HepG2 (cell line): ENCODE measurements around the gene IMPDH1. TPM values are rescaled to one million over a fixed set of nuclear protein-coding genes. Genes with fewer than 3 reads are reported as not detected.
A peak's percentile ranks its signal among the peaks of the same experiment; 100 is the strongest.

Source experiments
- ATAC-seq: fragments of 200-7000 bp; cut with Tn5 transposase; 3 replicates; pipeline ENCODE4 v1.9.1; 2020; ENCODE audit warnings: mild to moderate bottlenecking, moderate library complexity
- BruUV-seq: library from RNA; stranded (reverse); fragments of 400-500 nt; replicated peaks from 2 replicates; lab custom pipeline; 2021; lab: Mats Ljungman, UMichigan
- CTCF ChIA-PET: fragments of 300-600 bp; formaldehyde crosslinking; extraction: SDS; loops from one replicate; lab custom pipeline; 2021; ENCODE audit warnings: low total read pairs, inconsistent platforms, low intra/inter-chr PET ratio; lab: Yijun Ruan, JAX
- POLR2A ChIA-PET: fragments of 350-600 bp; sonication (Branson Sonifier 250); formaldehyde crosslinking; loops from one replicate; lab custom pipeline; 2020; ENCODE audit warnings: antibody characterized with exemption, inconsistent platforms; lab: Yijun Ruan, JAX
- DNase-seq: peaks from one replicate; pipeline ENCODE4 v3.0.0-alpha.2; 2015; ENCODE audit warnings: low spot score
- FAIRE-seq: peaks from 3 replicates; lab custom pipeline; 2011; peaks lifted over from hg19 to GRCh38; lab: Jason Lieb, UNC
- H2AFZ ChIP-seq: one replicate; pipeline ENCODE4 v1.6.1; 2011; ENCODE audit warnings: low read length, inconsistent platforms
- H3K27ac ChIP-seq: fragments of 300-600 bp; 3 replicates; pipeline ENCODE4 v1.8.0; 2011; ENCODE audit warnings: mixed run types, mild to moderate bottlenecking, mixed read lengths, low read length, inconsistent platforms; ENCODE audit not compliant: insufficient read depth; ENCODE audit errors: extremely low read length
- H3K27me3 ChIP-seq, 2 experiments: fragments of 200-600 bp in 1 of 2; 2 replicates in 1 of 2; 3 replicates in 1 of 2; pipeline versions ENCODE4 v1.6.0 to v1.8.0; 2011; ENCODE audit warnings: low read length in 2 of 2, mild to moderate bottlenecking in 2 of 2, moderate library complexity in 2 of 2, inconsistent platforms in 1 of 2; ENCODE audit not compliant: insufficient read depth in 2 of 2, control insufficient read depth in 1 of 2
- H3K36me3 ChIP-seq, 2 experiments: fragments of 200-600 bp in 1 of 2; replicated peaks in 1 of 2; 2 replicates in 1 of 2; 3 replicates in 1 of 2; pipeline versions ENCODE4 v1.5.1 to v1.8.0; 2011; ENCODE audit warnings: low read length in 2 of 2, inconsistent platforms in 1 of 2; ENCODE audit not compliant: insufficient read depth in 2 of 2, control insufficient read depth in 1 of 2
- H3K4me1 ChIP-seq: 2 replicates; pipeline ENCODE4 v1.5.1; 2012; ENCODE audit warnings: low read length, inconsistent platforms; ENCODE audit not compliant: insufficient read depth
- H3K4me2 ChIP-seq: 2 replicates; pipeline ENCODE4 v1.6.0; 2011; ENCODE audit warnings: low read depth, low read length, inconsistent platforms
- H3K4me3 ChIP-seq, 3 experiments: fragments of 200-600 bp in 1 of 3; sonication (generic), shearing (Covaris generic) in 1 of 3; replicated peaks in 1 of 3; 2 replicates each; pipeline ENCODE4 v1.5.1; 2011 to 2016; ENCODE audit warnings: low read length in 3 of 3, inconsistent platforms in 2 of 3, low read depth in 2 of 3, mild to moderate bottlenecking in 2 of 3, control low read depth in 1 of 3, mixed read lengths in 1 of 3; ENCODE audit not compliant: insufficient read depth in 1 of 3
- H3K79me2 ChIP-seq: one replicate; pipeline ENCODE4 v1.6.1; 2011; ENCODE audit warnings: low read length, inconsistent platforms; ENCODE audit not compliant: insufficient read depth
- H3K9ac ChIP-seq: 2 replicates; pipeline ENCODE4 v1.6.0; 2011; ENCODE audit warnings: mild to moderate bottlenecking, low read depth, low read length, inconsistent platforms; ENCODE audit not compliant: insufficient read depth
- H3K9me3 ChIP-seq: 2 replicates; pipeline ENCODE4 v1.5.1; 2012; ENCODE audit warnings: mild to moderate bottlenecking, low read length
- H4K20me1 ChIP-seq: 2 replicates; pipeline ENCODE4 v1.6.0; 2011; ENCODE audit warnings: inconsistent platforms, mild to moderate bottlenecking, low read length, moderate library complexity; ENCODE audit not compliant: insufficient read depth
- CEBPB ChIP-seq: IDR thresholded peaks from 2 replicates; pipeline ENCODE4 v1.6.1; 2011; ENCODE audit warnings: low read depth, low read length, improper control_type of control experiment, borderline replicate concordance
- DBP ChIP-seq: sonication (generic); formaldehyde crosslinking; IDR thresholded peaks from 2 replicates; pipeline ENCODE4 v1.4.0; 2020; ENCODE audit warnings: missing genetic modification reagents; ENCODE audit errors: not compliant biosample characterization
- HIC2 ChIP-seq: sonication (generic); formaldehyde crosslinking; IDR thresholded peaks from 2 replicates; pipeline ENCODE4 v1.9.0; 2022; ENCODE audit warnings: low read depth, missing genetic modification reagents
- HNF4A ChIP-seq: sonication (generic); formaldehyde crosslinking; IDR thresholded peaks from 2 replicates; pipeline ENCODE4 v1.4.0; 2020; ENCODE audit warnings: missing genetic modification reagents
- KAT8 ChIP-seq: IDR thresholded peaks from 2 replicates; pipeline ENCODE4 v1.6.1; 2016; ENCODE audit warnings: missing genetic modification reagents, missing compliant biosample characterization
- KLF15 ChIP-seq: sonication (generic); formaldehyde crosslinking; IDR thresholded peaks from 2 replicates; pipeline ENCODE4 v1.8.1; 2023; ENCODE audit warnings: borderline replicate concordance, mild to moderate bottlenecking, inconsistent platforms, missing genetic modification reagents, mixed read lengths
- NFATC3 ChIP-seq: sonication (generic); formaldehyde crosslinking; IDR thresholded peaks from 2 replicates; pipeline ENCODE4 v1.5.1; 2020; ENCODE audit warnings: mild to moderate bottlenecking, missing genetic modification reagents
- THRA ChIP-seq: sonication (generic); formaldehyde crosslinking; IDR thresholded peaks from 2 replicates; pipeline ENCODE4 v1.4.0; 2020; ENCODE audit warnings: missing genetic modification reagents, borderline replicate concordance
- ZBTB46 ChIP-seq: sonication (generic); formaldehyde crosslinking; IDR thresholded peaks from 2 replicates; pipeline ENCODE4 v1.4.0; 2020; ENCODE audit warnings: mild to moderate bottlenecking, missing genetic modification reagents, borderline replicate concordance
- ZNF17 ChIP-seq: sonication (generic); formaldehyde crosslinking; IDR thresholded peaks from 2 replicates; pipeline ENCODE4 v1.5.0; 2020; ENCODE audit warnings: mild to moderate bottlenecking, missing genetic modification reagents
- ZNF20 ChIP-seq: sonication (generic); formaldehyde crosslinking; IDR thresholded peaks from 2 replicates; pipeline ENCODE4 v1.4.0; 2020; ENCODE audit warnings: mild to moderate bottlenecking, moderate library complexity, missing genetic modification reagents
- ZNF790 ChIP-seq: sonication (generic); formaldehyde crosslinking; IDR thresholded peaks from 2 replicates; pipeline ENCODE4 v1.8.0; 2022; ENCODE audit warnings: missing genetic modification reagents, mild to moderate bottlenecking, borderline replicate concordance
- WGBS: methylation state at CpG from one replicate; pipeline ENCODE4 v1.1.6; 2017; ENCODE audit warnings: low lambda C conversion rate; 5-methylcytosine and 5-hydroxymethylcytosine counted together
- in situ Hi-C: cut with HindIII; loops from 2 replicates; pipeline ENCODE4 v1.10.0; 2017; ENCODE audit warnings: low pct_unique_long_range_greater_than_20kb; ENCODE audit not compliant: extremely low pct_ligation_motif_present
- intact Hi-C: fragments of 100-400 bp; cut with micrococcal nuclease; formaldehyde crosslinking; loops from one replicate; pipeline ENCODE4 v1.10.0; 2022; ENCODE audit not compliant: unreplicated experiment
- polyA plus RNA-seq, 8 experiments: library from polyadenylated mRNA; depleted of rRNA in 3 of 8; stranded (reverse) in 7 of 8; unstranded in 1 of 8; fragments of >200 nt; fragmentation: Illumina TruSeq in 4 of 8; extraction: Trizol in 4 of 8; gene quantifications; 2 replicates each; pipeline versions ENCODE4 v1.2.1 to v1.2.3, GENCODE V29; 2011 to 2016; ENCODE audit warnings: low read depth in 4 of 8, missing spikeins in 1 of 8, mixed read lengths in 1 of 8; ENCODE audit not compliant: insufficient read depth in 1 of 8
- total RNA-seq, 5 experiments: library from RNA; depleted of rRNA; stranded (reverse); fragments of >200 nt; fragmentation: Illumina TruSeq; extraction: Trizol; gene quantifications; 2 replicates each; pipeline ENCODE4 v1.2.3, GENCODE V29; 2016; ENCODE audit warnings: low read depth in 1 of 5
- TF ChIP-seq, protein P1 (sequence below): sonication (generic); formaldehyde crosslinking; IDR thresholded peaks from 2 replicates; pipeline ENCODE4 v1.5.0; 2020; ENCODE audit warnings: mild to moderate bottlenecking, low read depth, missing genetic modification reagents, borderline replicate concordance
- TF ChIP-seq, protein P2 (sequence below): conservative IDR thresholded peaks from 2 replicates; pipeline ENCODE4 v1.6.1; 2018; ENCODE audit warnings: missing genetic modification reagents

IMPDH1 gene
- total and polyA plus RNA-seq, 2 of the 13 experiments (the other 11 are each of a cell fraction or from before 2014, with no cell fraction given): 22.8 to 34.0 TPM

GRCh38 chr7:128385988-128386925, 23.5 kb downstream of the IMPDH1 start:
- 3% methylated on average over 4 of the region's 4 CpGs for WGBS
- ChIA-PET POLR2A (no interaction called here), CTCF (interaction anchor here (1.6 kb wide), 1 partner anchor 34 kb away, joined by 8 read pairs; no protein-coding TSS in a partner anchor)
- Histone ChIP-seq H3K36me3 (no peaks in the 10 kb centered on the region), H3K9me3 (no peaks in the 10 kb centered on the region), H3K79me2 (no peaks in the 10 kb centered on the region), H3K27ac (no peak overlapping the region), H3K27me3 (0 out of 5 replicates have a peak, but pooled peaks cover 1 to 5% of the 10 kb centered on the region in 2 experiments), H3K4me1 (peaks cover 21% of the 10 kb centered on the region; the same call in 1 of the 2 replicates), H3K9ac (no peak overlapping the region), H2AFZ (no peak overlapping the region), H3K4me2 (no peak overlapping the region), H3K4me3 (no peak overlapping the region), H4K20me1 (0 out of 2 replicates have a peak, but pooled peaks cover 2% of the 10 kb centered on the region)
- FAIRE-seq (no peak), DNase-seq (no peak), ATAC-seq (no peak)
- in situ Hi-C loops: no loop called here
- no TSS peak for BruUV-seq
- intact Hi-C loops: no loop called here
- TF ChIP-seq HNF4A (CRISPR knock-in tag) (peak; percentile 36; the same call in 1 of the 2 replicates), KLF15 (CRISPR knock-in tag) (no peak), ZNF20 (CRISPR knock-in tag) (no peak), ZBTB46 (CRISPR knock-in tag) (no peak), KAT8 (CRISPR knock-in tag) (no peak), ZNF17 (CRISPR knock-in tag) (peak; percentile 85; the same call in 1 of the 2 replicates), DBP (CRISPR knock-in tag) (no peak), HIC2 (CRISPR knock-in tag) (no peak), NFATC3 (CRISPR knock-in tag) (no peak), CEBPB (peak; percentile 65), THRA (CRISPR knock-in tag) (no peak), ZNF790 (CRISPR knock-in tag) (no peak)
- TF ChIP-seq, protein P1, sequence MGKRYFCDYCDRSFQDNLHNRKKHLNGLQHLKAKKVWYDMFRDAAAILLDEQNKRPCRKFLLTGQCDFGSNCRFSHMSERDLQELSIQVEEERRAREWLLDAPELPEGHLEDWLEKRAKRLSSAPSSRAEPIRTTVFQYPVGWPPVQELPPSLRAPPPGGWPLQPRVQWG (CRISPR knock-in tag): no peak
- TF ChIP-seq, protein P2, sequence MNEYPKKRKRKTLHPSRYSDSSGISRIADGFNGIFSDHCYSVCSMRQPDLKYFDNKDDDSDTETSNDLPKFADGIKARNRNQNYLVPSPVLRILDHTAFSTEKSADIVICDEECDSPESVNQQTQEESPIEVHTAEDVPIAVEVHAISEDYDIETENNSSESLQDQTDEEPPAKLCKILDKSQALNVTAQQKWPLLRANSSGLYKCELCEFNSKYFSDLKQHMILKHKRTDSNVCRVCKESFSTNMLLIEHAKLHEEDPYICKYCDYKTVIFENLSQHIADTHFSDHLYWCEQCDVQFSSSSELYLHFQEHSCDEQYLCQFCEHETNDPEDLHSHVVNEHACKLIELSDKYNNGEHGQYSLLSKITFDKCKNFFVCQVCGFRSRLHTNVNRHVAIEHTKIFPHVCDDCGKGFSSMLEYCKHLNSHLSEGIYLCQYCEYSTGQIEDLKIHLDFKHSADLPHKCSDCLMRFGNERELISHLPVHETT (CRISPR knock-in tag): no peak
